T-helper 2 cell treated with Interferon-gamma antibody and Interleukin-4, amounts not matched to agents 5 μg/mL and 100 μg/mL, for 36 hours (primary cell): ENCODE data around the gene SH2B3.
"Not testable (repeated sequence)": the region's sequence is repeated elsewhere in the genome, so short reads cannot be mapped to it uniquely, and the experiment has no call there.

ENCODE experiments used
- DNase-seq: peaks from one replicate; pipeline ENCODE4 v3.0.0; 2021; ENCODE audit warnings: low spot score
- H3K27ac Mint-ChIP-seq: one replicate; pipeline ENCODE4 v1.8.0; 2021; ENCODE audit warnings: mild to moderate bottlenecking, mixed read lengths
- H3K27me3 Mint-ChIP-seq: one replicate; pipeline ENCODE4 v1.8.0; 2021; ENCODE audit warnings: low read depth, mixed read lengths
- H3K36me3 Mint-ChIP-seq: one replicate; pipeline ENCODE4 v1.8.0; 2021; ENCODE audit warnings: low read depth, mixed read lengths
- H3K4me1 Mint-ChIP-seq: one replicate; pipeline ENCODE4 v1.8.0; 2021; ENCODE audit warnings: low read depth, mixed read lengths
- H3K4me3 Mint-ChIP-seq: one replicate; pipeline ENCODE4 v1.8.0; 2022; ENCODE audit warnings: mild to moderate bottlenecking, moderate library complexity, mixed read lengths
- H3K9me3 Mint-ChIP-seq: one replicate; pipeline ENCODE4 v1.8.0; 2021; ENCODE audit warnings: mixed read lengths

The SH2B3 gene

GRCh38 chr12:111488271-111488670, 82.5 kb downstream of the SH2B3 start:
- H3K4me1 Mint-ChIP-seq, result no peaks in the 10 kb centered on the region
- H3K4me3 Mint-ChIP-seq, result no peak overlapping the region
- no peaks in the 10 kb centered on the region for H3K27me3 Mint-ChIP-seq
- peak overlapping the region; percentile 45 for H3K27ac Mint-ChIP-seq
- H3K9me3 Mint-ChIP-seq, result no peaks in the 10 kb centered on the region
- no peak for DNase-seq
- H3K36me3 Mint-ChIP-seq, result peaks cover 36% of the 10 kb centered on the region

DNA sequence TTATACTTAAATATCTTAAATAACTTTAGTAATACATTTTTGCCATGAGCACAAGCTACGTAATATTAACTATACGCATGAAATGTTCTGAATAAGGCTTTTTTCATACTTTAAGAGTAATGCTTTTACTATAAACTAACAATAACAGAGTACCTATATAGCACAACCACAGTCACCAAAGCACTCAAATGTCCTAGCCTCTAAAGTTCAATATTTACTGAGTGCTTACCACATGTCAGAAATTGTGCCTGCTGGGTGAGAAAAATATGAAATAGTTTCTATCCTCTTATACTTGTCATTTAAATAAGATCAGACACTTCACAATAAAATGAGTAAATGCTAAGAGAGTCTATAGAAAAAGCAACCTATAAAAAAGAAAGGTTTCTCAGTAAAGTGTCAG, 83.1 kb downstream of the SH2B3 start:
- no peaks in the 10 kb centered on the region for H3K4me1 Mint-ChIP-seq
- H3K27ac Mint-ChIP-seq, result no peak overlapping the region
- H3K27me3 Mint-ChIP-seq, result no peaks in the 10 kb centered on the region
- H3K36me3 Mint-ChIP-seq, result peaks cover 32% of the 10 kb centered on the region
- no peak for DNase-seq
- H3K4me3 Mint-ChIP-seq, result no peak overlapping the region
- H3K9me3 Mint-ChIP-seq, result no peaks in the 10 kb centered on the region

GRCh38 chr12:111492979-111493378, 87.3 kb downstream of the SH2B3 start:
- not testable (repeated sequence) for H3K27me3 Mint-ChIP-seq, H3K27ac Mint-ChIP-seq, H3K9me3 Mint-ChIP-seq, H3K4me1 Mint-ChIP-seq, H3K4me3 Mint-ChIP-seq, DNase-seq
- peaks cover 21% of the 10 kb centered on the region for H3K36me3 Mint-ChIP-seq

- peaks cover 17% of the 10 kb centered on the region for H3K36me3 Mint-ChIP-seq
- no peak for DNase-seq
- no peaks in the 10 kb centered on the region for H3K4me1 Mint-ChIP-seq
- no peaks in the 10 kb centered on the region for H3K9me3 Mint-ChIP-seq
- H3K27me3 Mint-ChIP-seq, result no peaks in the 10 kb centered on the region
- H3K4me3 Mint-ChIP-seq, result no peak overlapping the region
- no peak overlapping the region for H3K27ac Mint-ChIP-seq
These were observed 89.0 kb downstream of the SH2B3 start for GRCh38 chr12:111494676-111495075.
